Stomach (tissue), 9 donors: ENCODE measurements around the gene FOS. TPM values are rescaled to one million over a fixed set of nuclear protein-coding genes. Genes with fewer than 3 reads are reported as not detected.

Experiments
- DNase-seq, 2 donors: peaks; one replicate each; pipeline versions ENCODE4 v3.0.0 to v3.0.0-alpha.2; 2013 to 2019
- H3K27ac ChIP-seq, 5 donors: fragments of 200-600 bp in 4 of 5; sonication (generic) in 4 of 5; one replicate each; pipeline ENCODE4 v1.5.1; 2013 to 2019; ENCODE audit warnings: mild to moderate bottlenecking in 1 of 5, moderate library complexity in 1 of 5
- H3K27me3 ChIP-seq, 3 donors: fragments of 200-600 bp; sonication (generic); one replicate each; pipeline ENCODE4 v1.5.1; 2017 to 2019; ENCODE audit warnings: mixed run types in 1 of 3
- H3K36me3 ChIP-seq, 4 donors: fragments of 200-600 bp; sonication (generic); 1 replicate in 3 of 4; 2 replicates in 1 of 4; pipeline ENCODE4 v1.5.1; 2016 to 2019
- H3K4me1 ChIP-seq, 4 donors: fragments of 200-600 bp; sonication (generic); one replicate each; pipeline ENCODE4 v1.5.1; 2016 to 2019
- H3K4me3 ChIP-seq, 4 donors: fragments of 200-600 bp; sonication (generic) in 3 of 4; one replicate each; pipeline ENCODE4 v1.5.1; 2016 to 2019; ENCODE audit warnings: mild to moderate bottlenecking in 1 of 4
- H3K9me3 ChIP-seq, 4 donors: fragments of 200-600 bp; sonication (generic); one replicate each; pipeline ENCODE4 v1.5.1; 2016 to 2019
- CTCF ChIP-seq, 7 experiments: fragments of 450-650 bp in 4 of 7; fragments of 200-600 bp in 3 of 7; sonication (generic) in 3 of 7; IDR thresholded peaks; one replicate each; pipeline ENCODE4 v1.5.1; 2016 to 2019; ENCODE audit warnings: antibody characterized with exemption in 7 of 7, control low read depth in 2 of 7, mild to moderate bottlenecking in 1 of 7
- EP300 ChIP-seq: sonication (generic); formaldehyde crosslinking; IDR thresholded peaks from one replicate; pipeline ENCODE4 v1.6.1; 2017; ENCODE audit warnings: antibody characterized with exemption
- POLR2A ChIP-seq, 4 donors: fragments of 450-650 bp; IDR thresholded peaks; one replicate each; pipeline ENCODE4 v1.6.1; 2016; ENCODE audit warnings: antibody characterized with exemption in 4 of 4, control low read depth in 2 of 4, mild to moderate bottlenecking in 1 of 4, moderate library complexity in 1 of 4
- POLR2AphosphoS5 ChIP-seq, 3 donors: sonication (generic); formaldehyde crosslinking; IDR thresholded peaks; one replicate each; pipeline ENCODE4 v1.6.1; 2016; ENCODE audit warnings: antibody characterized with exemption in 3 of 3
- WGBS, 5 donors: extraction: QIAGEN DNeasy Blood & Tissue Kit in 3 of 5; methylation state at CpG; one replicate each; pipeline versions ENCODE4 v1.1.5 to v1.1.7; 2013 to 2018; 5-methylcytosine and 5-hydroxymethylcytosine counted together
- intact Hi-C: fragments of 100-400 bp; cut with DNase I; formaldehyde crosslinking; loops from one replicate; pipeline ENCODE4 v1.15.1; 2023; ENCODE audit warnings: low total_unique reads
- polyA plus RNA-seq, 3 donors: library from polyadenylated mRNA; stranded (reverse); fragments of 200-250 nt; gene quantifications; one replicate each; pipeline ENCODE4 v1.2.3, GENCODE V29; 2013
- total RNA-seq, 5 donors: library from RNA; depleted of rRNA; stranded (reverse); fragments of >200 nt; gene quantifications; one replicate each; pipeline versions ENCODE4 v1.1.0 to v1.2.3, GENCODE V29; 2014 to 2016
- donor health status: healthy with polysubstance abuse.
- donor health status: Bipolar disorder and iron deficiency.
- donor health status: healthy.

The FOS gene
- total and polyA plus RNA-seq, 8 donors: 62.2 to 1,274 (median 213) TPM

GRCh38 chr14:75277008-75277814, 1.4 kb upstream of the FOS start:
- WGBS, 5 donors: 0 to 1% (median 1%) methylated on average over 32 to 81 of the region's 81 CpGs
- Histone ChIP-seq H3K4me1 (peaks cover 32 to 70% (median 59%) of the 10 kb centered on the region in 4 donors), H3K36me3 (peaks cover 12 to 24% (median 20%) of the 10 kb centered on the region in 4 donors), H3K27ac (peak overlapping the region; percentile 79 to 97 (median 97)), H3K9me3 (no peaks in the 10 kb centered on the region), H3K4me3 (peak overlapping the region; percentile 65 to 93 (median 72)), H3K27me3 (no peaks in the 10 kb centered on the region)
- intact Hi-C loops: no loop called here
- peak; percentile 90 to 97 for DNase-seq
- no peak for TF ChIP-seq CTCF (IDR thresholded peaks at IDR 0.05)
- peak; percentile 76 to 92 (median 92) for TF ChIP-seq POLR2AphosphoS5 (IDR thresholded peaks at IDR 0.05)
- peak in 2 of 4 donors; percentile 35 to 48 for TF ChIP-seq POLR2A (IDR thresholded peaks at IDR 0.05)

- Histone ChIP-seq H3K27me3 (no peaks in the 10 kb centered on the region), H3K4me3 (peak overlapping the region; percentile 65 to 93 (median 72)), H3K27ac (peak overlapping the region; percentile 85 to 97 (median 97)), H3K4me1 (peaks cover 35 to 74% (median 59%) of the 10 kb centered on the region in 4 donors), H3K36me3 (peaks cover 12 to 24% (median 20%) of the 10 kb centered on the region in 4 donors), H3K9me3 (no peaks in the 10 kb centered on the region)
- no peak for TF ChIP-seq EP300
- no peak for TF ChIP-seq POLR2A (IDR thresholded peaks at IDR 0.05)
- intact Hi-C loops: no loop called here
- whole genome bisulfite sequencing, 5 donors: 0% methylated on average over 24 to 27 of the region's 27 CpGs
- DNase-seq: no peak
Measured at GRCh38 chr14:75277815-75278421, 710 bp upstream of the FOS start.

- H3K4me1 ChIP-seq: peaks cover 27 to 67% (median 55%) of the 10 kb centered on the region in 4 donors
- TF ChIP-seq CTCF (IDR thresholded peaks at IDR 0.05) (no peak), POLR2A (IDR thresholded peaks at IDR 0.05) (peak in 2 of 4 donors; percentile 10 to 12), EP300 (peak; percentile 94), POLR2AphosphoS5 (IDR thresholded peaks at IDR 0.05) (peak in 2 of 3 donors; percentile 71 to 77)
- H3K4me3 ChIP-seq: peak overlapping the region; percentile 65 to 93 (median 72)
- DNase-seq: peak in 1 of 2 donors; percentile 92
- no peaks in the 10 kb centered on the region for H3K9me3 ChIP-seq
- H3K27ac ChIP-seq: peak overlapping the region; percentile 66 to 97 (median 97)
- peaks cover 12 to 24% (median 20%) of the 10 kb centered on the region in 4 donors for H3K36me3 ChIP-seq
- intact Hi-C loops: no loop called here
- WGBS, 5 donors: 0 to 1% (median 1%) methylated on average over 31 to 38 of the region's 38 CpGs
- H3K27me3 ChIP-seq: no peaks in the 10 kb centered on the region
Measured at GRCh38 chr14:75279153-75279762, 630 bp downstream of the FOS start.

GRCh38 chr14:75279763-75280290, 1.2 kb downstream of the FOS start:
- Histone ChIP-seq H3K9me3 (no peaks in the 10 kb centered on the region), H3K36me3 (peaks cover 12 to 24% (median 20%) of the 10 kb centered on the region in 4 donors), H3K4me1 (peaks cover 27 to 65% (median 54%) of the 10 kb centered on the region in 4 donors), H3K27ac (peak overlapping the region; percentile 66 to 97 (median 97)), H3K27me3 (no peaks in the 10 kb centered on the region), H3K4me3 (peak overlapping the region; percentile 65 to 93 (median 72))
- DNase-seq: peak in 1 of 2 donors; percentile 73
- 4 to 10% (median 5%) methylated on average over 24 to 26 of the region's 26 CpGs for WGBS, 5 donors
- no peak for TF ChIP-seq EP300
- no peak for TF ChIP-seq CTCF (IDR thresholded peaks at IDR 0.05)
- TF ChIP-seq POLR2AphosphoS5 (IDR thresholded peaks at IDR 0.05): peak in 2 of 3 donors; percentile 16 to 76
- TF ChIP-seq POLR2A (IDR thresholded peaks at IDR 0.05): peak in 1 of 4 donors; percentile 3
- intact Hi-C loops: no loop called here
